C4-2B (cell line): Measurements from ENCODE around the gene IKZF4.
"Not testable (repeated sequence)": the region's sequence is repeated elsewhere in the genome, so short reads cannot be mapped to it uniquely, and the experiment has no call there.

Experiments
- H3K27ac ChIP-seq: fragments of 450-650 bp; 2 replicates; pipeline ENCODE4 v1.5.1; 2017
- CTCF ChIP-seq: fragments of 450-650 bp; conservative IDR thresholded peaks from 2 replicates; pipeline ENCODE4 v1.5.1; 2017; ENCODE audit warnings: mild to moderate bottlenecking
- ZFX ChIP-seq: fragments of 450-650 bp; IDR thresholded peaks from 2 replicates; pipeline ENCODE4 v1.6.1; 2017

Gene IKZF4

DNA sequence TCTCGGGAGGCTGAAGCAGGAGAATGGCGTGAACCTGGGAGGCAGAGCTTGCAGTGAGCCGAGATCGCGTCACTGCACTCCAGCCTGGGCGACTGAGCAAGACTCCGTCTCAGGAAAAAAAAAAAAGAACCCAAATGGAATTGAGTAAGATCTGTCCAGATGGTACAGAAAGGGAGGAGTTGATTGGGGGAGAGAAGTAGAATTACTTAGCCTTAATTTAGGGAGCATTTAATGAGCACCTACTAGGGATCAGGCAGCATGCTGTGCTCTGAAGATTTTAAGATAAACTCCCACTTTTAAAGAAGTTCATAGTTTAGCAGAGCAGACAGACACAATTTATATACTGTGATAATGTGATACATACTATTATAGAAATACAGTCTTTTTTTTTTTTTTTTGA lies 42.5 kb upstream of the IKZF4 start:
- TF ChIP-seq CTCF (no peak), ZFX (no peak)
- no peak overlapping the region for H3K27ac ChIP-seq

GRCh38 chr12:55979069-55979468 lies 41.8 kb upstream of the IKZF4 start:
- no peak for TF ChIP-seq CTCF
- no peak for TF ChIP-seq ZFX

DNA sequence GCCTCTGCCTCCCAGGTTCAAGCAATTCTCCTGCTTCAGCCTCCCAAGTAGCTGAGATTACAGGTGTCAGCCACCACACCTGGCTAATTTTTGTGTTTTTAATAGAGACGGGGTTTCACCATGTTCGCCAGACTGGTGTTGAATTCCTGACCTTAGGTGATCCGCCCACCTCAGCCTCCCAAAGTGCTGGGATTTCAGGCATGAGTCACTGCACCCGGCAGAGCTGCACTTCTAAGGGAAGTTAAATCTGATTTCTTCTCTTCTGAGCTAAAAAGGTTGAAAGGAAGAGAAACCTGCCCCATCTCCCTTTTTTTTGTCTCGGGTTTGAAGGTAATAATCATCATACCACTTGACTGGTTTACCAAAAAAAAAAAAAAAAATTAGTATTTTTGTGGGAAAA lies 39.0 kb upstream of the IKZF4 start:
- not testable (repeated sequence) for H3K27ac ChIP-seq

More at GRCh38 chr12:55979069-55979468, 41.8 kb upstream of the IKZF4 start:
- H3K27ac ChIP-seq = no peak overlapping the region

GRCh38 chr12:55982319-55982936 lies 38.4 kb upstream of the IKZF4 start:
- TF ChIP-seq ZFX (no peak), CTCF (no peak)
- no peak overlapping the region for H3K27ac ChIP-seq

DNA sequence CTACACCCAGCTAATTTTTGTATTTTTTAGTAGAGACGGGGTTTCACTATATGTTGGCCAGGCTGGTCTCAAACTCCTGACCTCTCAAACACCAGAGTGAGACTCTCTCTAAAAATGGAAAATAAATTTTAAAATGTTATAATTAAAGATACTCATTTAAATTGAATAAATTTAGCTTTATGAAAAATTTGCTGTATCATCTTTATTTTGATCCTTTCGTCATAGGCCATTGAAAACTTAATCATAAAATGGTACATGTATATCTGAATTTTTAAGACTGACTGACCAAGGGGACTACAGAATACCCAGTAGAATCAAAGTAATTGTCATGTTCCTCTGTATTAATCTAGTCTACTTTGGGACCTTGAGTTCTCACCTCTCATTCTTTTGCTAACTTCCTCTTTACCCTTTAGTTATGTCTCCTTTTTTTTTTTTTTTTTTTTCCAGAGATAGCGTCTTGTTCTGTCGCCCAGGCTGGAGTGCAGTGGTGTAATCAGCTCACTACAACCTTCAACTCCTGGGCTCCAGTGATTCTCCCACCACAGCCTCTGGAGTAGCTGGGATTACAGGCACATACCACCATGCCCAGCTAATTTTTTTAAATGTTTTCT lies 37.5 kb upstream of the IKZF4 start:
- no peak for TF ChIP-seq CTCF
- no peak for TF ChIP-seq ZFX
- H3K27ac ChIP-seq = no peak overlapping the region

- no peak for TF ChIP-seq CTCF
- TF ChIP-seq ZFX = no peak
- H3K27ac ChIP-seq = no peak overlapping the region
Measured at GRCh38 chr12:55984861-55985260, 36.0 kb upstream of the IKZF4 start.

- TF ChIP-seq ZFX = no peak
- TF ChIP-seq CTCF = no peak
- no peak overlapping the region for H3K27ac ChIP-seq
Measured at GRCh38 chr12:55985341-55985740, 35.5 kb upstream of the IKZF4 start.

DNA sequence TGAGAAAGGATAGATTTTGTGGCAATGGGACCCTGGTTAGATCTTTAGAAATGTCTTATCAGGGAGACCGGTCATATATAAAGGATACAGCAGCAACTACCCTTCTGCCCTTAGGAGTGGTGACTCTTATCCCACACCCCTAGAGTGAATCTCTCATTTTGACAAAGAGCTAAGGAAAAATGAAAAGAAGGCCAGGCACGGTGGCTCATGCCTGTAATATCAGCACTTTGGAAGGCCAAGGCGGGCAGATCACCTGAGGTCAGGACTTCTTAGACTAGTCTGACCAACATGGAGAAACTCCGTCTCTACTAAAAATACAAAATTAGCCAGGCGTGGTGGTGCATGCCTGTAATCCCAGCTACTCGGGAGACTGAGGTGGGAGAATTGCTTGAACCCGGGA lies 34.9 kb upstream of the IKZF4 start:
- H3K27ac ChIP-seq = not testable (repeated sequence)
